HG03097 (cell line): ENCODE measurements around the gene HEXD.
"Not testable (repeated sequence)": the region's sequence is repeated elsewhere in the genome, so short reads cannot be mapped to it uniquely, and the experiment has no call there.

Source experiments
- ATAC-seq: cut with Tn5 transposase; IDR thresholded peaks from one replicate; pipeline ENCODE4 v1.9.1; 2021; ENCODE audit not compliant: unreplicated experiment, low FRiP score

Gene HEXD

DNA sequence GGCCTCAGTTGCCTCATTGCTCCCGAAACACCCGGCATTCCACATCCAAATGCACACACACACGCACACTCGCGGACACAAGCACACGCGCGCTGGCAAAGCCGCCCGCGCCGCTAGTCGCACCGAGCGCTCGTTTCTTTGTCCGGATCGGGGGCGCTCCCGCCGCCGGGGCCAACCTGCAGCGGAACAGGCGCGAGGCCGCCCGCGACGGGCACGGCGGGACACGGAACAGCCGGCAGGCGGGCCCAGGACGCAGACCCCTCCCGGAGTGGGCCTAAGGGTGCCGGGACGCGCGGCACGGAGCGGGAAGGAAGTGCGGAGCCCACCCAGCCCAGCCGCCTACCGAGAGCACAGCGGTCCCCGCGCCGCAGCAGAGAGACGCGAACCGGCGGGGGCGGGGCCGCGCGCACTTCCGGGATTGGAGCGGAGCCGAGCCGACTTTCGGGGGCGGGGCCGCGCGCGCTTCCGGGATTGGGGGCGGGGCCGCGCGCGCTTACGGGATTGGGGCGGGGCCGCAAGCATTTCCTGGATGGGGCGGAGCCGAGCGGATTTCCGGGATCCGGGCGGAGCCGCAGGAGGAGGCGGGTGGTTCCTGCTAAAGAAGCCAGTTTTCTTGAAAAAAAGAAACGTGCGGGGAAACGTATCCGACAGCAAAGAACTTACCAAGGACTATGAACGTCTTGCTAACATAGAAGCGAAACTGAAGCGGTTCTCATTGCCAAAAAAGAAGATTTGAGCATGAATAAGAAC lies 32.4 kb downstream of the HEXD start, which contains the start of gene CYBC1:
Gene CYBC1, minus strand, starts transcription at position 396 of the 750 bp plus-strand sequence. CDS start 1,498 bp downstream, outside the sequence.
- ATAC-seq, result peak; percentile 56

DNA sequence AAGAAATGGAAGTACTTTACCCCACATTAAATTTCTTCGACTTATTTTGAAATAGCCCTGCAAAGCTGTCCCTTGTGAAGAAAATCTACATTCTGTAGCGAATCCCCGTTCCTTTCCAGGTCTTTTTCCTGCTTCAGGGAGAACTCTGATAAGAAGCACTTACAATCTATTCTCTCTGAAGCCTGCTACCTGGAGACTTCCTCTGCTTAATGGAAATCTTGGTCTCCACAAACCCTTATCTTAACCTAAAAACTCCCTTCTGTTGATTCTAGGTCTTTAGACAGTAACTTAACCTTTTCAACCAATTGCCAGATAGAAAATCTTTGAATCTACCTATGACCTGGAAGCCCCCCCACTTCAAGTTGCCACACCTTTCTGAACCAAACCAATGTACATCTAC lies 34.0 kb downstream of the HEXD start:
- ATAC-seq, result no peak

DNA sequence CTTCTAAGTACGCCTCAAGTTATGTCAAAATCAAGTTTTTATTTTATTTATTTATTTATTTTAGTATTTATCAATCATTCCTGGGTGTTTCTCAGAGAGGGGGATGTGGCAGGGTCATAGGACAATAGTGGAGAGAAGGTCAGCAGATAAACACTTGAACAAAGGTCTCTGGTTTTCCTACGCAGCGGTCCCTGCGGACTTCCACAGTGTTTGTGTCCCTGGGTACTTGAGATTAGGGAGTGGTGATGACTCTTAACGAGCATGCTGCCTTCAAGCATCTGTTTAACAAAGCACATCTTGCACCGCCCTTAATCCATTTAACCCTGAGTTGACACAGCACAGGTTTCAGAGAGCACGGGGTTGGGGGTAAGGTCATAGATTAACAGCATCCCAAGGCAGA lies 35.0 kb downstream of the HEXD start:
- not testable (repeated sequence) for ATAC-seq

DNA sequence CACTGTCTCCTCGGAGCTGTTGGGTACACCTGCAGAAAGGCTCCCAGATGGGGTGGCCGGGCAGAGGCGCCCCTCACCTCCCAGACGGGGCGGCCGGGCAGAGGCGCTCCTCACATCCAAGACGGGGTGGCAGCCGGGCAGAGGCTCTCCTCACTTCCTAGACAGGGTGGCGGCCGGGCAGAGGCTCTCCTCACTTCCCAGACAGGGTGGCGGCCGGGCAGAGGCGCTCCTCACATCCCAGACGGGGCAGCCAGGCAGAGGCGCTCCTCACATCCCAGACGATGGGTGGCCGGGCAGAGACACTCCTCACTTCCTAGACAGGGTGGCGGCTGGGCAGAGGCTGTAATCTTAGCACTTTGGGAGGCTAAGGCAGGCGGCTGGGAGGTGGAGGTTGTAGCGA lies 35.6 kb downstream of the HEXD start:
- ATAC-seq, result not testable (repeated sequence)

DNA sequence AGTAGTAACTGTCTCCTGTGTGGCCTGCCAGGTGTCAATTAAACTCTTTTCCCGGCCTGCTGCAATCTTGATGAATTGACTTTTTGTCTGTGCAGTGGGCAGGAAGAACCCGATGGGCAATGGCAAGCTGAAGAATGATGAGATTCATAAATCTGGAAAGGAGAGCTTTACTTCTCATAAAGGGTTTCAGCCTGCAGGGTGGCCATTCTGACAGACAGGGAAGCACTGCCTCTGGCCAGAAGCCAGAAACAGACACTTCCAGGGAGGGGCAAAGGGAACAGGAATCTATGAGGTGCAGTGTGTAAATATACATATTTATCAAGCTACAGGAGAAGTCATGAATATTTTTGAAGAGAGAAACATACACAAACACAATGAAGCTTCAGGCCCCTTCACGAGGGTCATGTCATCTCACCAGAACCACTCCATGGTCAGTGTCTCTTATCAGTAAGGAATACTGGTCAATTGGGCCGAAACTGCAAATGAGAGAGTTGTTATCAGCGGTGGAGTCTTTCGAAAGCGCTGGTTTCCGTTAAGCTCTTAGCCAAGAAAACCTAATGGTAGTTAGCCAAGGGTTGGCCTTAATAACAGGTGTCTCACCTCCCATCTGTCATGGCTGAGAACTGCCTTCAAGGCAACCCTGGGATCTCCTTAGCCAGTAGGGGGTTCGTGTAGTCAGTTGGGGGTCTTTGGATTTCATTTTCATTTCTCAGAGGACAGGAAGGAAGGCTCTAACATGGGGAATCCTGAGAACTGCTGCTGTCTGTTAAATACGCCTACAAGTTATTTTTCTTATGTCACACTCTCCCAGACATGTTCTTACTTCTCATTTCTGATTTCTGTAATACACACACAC lies 39.2 kb downstream of the HEXD start:
- ATAC-seq, result no peak

DNA sequence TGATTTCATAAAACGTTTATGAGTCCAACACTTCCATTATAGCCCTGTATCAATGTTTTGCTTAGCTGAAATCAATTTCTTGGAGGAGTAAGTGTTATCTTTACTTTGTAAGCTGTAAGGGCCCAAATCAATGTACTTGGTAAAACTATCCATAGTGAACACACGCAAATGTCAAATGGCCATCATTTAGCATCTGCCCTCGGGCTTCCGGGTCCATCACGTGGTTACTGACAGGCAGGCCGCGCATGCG lies 39.7 kb downstream of the HEXD start:
- no peak for ATAC-seq

DNA sequence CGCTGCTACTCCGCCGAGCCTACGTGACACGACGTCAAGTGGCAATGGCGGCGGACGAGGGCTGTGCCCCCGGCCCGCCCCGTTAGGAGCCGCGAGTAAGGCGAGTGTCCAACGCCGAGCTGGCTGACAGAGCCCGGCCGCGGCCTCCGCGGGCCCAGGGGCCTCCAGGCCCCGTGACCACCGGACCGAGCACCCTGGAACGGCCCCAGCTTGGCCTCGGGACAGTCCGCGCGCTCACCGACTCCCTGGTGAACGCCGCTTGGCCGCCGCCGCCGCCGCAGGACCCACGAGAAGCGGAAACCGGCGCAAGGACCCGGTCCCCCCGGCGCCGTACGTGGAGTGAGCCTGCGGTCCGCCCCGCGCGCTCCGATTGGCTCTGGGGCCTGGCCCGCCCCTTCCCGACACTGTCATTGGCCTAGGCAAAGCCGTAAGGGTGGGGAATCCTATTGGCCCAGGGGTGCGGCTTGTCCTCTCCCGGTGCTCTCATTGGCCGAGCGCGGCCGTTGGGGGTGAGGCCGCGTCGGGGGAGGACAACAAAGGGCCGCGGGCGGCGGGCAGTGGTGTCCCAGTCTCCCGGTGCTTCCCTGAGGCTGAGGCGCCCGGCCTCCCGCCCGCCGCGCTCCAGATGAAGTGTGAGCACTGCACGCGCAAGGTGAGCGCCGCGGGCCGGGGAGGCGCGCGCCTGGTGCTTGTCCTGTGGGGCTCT lies 40.2 kb downstream of the HEXD start, which contains the start of gene NARF:
Gene NARF, plus strand, starts transcription at position 563 of the 706 bp plus-strand sequence. Its CDS starts 63 bp downstream, at position 626.
- peak; percentile 88 for ATAC-seq

DNA sequence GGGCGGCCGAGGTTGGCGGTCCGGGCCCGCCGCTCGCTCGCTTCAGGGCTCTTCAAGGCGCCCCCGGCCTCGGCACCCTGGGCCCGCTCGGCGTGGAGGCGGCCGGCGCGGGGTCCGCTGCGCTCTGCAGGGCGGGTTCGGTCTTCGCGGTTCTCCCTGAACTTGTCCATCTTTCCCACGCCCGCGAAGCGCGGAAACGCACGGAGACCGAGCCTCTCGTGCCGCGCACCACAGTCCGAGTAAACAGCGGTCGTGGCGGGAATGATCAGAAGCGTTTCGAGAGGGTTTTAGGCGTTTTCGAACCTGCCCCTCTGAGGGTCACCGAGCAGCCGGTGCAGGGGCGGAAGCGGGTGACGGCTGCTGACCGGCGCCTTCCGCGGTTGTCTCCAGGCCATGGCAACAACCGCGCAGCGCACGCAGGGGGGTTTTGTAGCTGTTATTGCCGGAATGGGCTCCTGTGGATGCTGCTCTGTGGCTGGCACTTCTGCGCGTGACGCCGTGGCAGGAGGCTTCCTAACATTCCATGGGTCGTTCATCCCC lies 40.8 kb downstream of the HEXD start:
- ATAC-seq, result no peak

DNA sequence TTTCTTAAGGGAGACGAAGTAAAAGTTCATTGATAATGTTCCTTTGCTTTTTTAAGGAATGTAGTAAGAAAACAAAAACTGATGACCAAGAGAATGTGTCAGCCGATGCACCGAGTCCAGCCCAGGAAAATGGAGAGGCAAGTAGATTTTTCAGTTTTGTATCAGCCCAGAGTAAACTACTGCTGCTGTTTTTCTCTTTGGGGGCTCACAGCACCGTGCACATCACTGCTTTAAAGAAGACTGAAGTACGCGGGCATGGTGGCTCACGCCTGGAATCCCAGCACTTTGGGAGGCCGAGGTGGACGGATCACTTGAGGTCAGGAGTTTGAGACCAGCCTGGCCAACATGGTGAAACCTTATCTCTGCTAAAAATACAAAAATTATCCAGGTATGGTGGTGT lies 41.8 kb downstream of the HEXD start:
- not testable (repeated sequence) for ATAC-seq

DNA sequence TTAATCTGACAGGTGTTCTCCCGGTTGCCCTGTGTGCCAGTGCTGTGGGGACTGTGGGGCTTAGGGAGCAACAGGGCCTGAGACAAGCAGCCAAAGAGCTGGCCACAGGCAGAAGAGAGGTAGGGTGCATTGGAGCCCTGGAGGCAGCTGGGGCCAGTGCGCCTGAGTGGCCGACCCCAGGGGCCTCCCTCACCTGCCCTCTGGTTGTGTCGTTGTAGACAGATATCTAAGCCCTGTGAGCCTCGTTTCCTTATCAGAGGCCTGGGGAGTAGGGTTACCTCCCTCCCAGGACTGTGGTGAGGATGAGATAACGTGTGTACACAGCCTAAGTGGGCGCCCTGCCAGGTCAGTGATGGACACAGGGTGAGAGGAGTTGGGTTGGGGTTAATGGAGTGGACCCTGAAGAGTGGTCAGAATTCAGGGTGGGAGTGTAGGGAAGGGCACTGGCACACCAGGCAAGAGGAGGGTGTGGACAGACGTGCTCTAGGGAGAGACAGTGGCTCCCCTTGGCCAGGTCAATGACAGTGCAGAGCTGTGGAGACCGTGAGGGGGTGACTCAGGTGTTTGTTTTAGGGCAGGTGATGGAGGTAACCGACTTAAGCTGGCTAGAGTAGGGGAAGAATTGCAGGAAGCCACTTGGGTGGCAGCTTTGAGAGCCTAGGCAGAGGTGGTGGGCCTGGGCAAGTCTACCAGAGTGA lies 43.8 kb downstream of the HEXD start:
- no peak for ATAC-seq

DNA sequence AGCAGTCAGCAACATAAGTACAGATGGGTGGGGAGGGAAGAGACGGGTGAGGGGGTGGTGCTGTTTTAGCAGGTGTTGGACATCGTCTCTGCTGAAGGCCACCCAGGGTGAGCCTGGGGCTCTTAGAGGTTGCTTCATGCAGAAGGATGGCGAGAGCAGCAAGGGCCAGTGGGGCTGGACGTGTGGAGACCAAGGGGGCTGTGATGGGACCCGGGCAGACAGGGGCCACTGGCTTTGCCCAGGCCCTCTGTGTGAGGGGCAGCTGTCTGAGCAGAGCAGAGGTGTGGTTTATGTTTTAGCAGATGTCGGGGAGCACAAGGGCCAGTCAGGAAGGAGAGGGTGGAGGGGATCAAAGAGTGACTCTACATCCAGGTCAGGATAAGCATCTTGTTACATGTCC lies 45.2 kb downstream of the HEXD start:
- no peak for ATAC-seq

DNA sequence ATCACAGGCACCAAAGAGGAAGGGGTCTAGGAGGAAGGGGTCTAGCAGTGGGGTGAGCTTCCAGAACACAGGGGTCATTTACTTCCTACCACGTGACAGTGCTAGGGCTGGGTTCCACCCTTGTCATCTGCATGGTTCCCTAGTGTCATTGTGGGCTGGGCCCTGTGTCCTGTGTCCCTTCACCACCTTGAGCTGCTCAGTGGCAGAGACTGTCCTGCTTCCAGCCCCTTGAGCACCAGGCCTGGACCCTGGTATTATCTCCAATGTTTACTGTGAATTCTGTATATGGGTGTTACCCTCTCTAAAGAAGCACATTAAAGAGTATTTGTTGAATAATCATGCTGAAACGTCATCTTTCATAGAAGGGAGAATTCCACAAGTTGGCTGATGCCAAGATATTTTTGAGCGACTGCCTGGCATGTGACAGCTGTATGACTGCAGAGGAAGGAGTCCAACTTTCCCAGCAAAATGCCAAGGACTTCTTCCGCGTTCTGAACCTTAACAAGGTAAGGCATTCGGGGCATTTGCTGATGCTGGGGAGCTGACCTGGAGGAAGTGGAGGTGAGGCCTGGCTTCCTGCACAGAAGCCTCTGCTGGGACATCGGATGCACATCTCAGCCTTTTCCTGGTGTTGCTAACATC lies 45.9 kb downstream of the HEXD start:
- no peak for ATAC-seq

DNA sequence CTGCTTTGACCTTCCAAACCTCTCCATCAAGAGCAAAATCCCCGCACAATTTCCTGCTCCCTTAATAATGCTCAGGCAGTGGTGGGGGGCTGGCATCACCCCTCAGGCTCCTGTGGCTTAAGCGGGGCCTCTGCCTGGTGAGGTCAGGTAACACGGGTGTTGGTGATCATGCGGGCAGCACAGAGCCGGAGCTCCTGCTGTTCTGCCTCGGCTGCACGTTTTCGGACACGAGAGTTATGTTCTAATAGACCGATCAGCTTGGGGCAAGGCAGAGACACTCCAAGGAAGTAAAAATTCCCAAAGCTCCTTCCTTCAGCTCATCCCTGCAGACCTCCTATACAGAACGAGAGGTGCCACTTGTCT lies 46.4 kb downstream of the HEXD start:
- no peak for ATAC-seq

DNA sequence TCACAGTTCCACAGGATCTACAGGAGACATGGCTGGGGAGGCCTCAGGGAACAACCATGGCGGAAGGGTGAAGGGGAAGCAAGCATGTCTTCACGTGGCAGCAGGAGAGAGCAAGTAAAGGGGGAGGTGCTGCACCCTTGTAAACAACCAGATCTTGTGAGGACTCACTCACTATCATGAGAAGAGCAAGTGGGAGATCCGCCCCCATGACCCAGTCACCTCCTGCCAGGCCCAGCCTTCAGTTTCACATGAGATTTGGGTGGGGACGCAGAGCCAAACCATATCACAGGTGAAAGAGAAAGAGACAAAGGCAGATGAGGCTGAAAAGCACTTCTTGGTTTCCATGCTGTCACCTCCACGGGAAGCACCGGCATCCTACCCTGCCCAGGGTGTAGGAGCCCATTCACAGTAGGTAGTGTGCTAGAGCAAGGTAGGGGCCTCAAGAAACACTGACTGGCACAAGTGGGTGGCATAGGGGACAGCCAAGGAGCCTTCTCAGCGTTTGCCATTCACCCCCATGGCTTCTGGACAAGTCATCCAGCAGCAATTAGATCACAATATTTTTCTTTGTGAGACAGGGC lies 47.0 kb downstream of the HEXD start:
- ATAC-seq, result no peak

DNA sequence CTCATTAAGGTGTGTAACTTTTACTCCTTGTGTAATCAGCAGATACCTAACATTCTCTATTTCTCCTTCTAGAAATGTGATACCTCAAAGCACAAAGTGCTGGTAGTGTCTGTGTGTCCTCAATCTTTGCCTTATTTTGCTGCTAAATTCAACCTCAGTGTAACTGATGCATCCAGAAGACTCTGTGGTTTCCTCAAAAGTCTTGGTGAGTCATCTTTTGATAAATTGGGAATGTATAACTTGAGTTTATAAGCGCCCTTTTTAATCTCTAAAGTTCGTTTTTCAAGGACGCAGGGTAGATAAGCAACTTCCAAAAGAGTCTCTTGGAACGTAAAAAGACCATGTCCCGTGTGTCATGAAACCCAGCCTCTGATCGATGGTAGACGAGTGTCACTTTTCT lies 50.5 kb downstream of the HEXD start:
- ATAC-seq, result no peak

DNA sequence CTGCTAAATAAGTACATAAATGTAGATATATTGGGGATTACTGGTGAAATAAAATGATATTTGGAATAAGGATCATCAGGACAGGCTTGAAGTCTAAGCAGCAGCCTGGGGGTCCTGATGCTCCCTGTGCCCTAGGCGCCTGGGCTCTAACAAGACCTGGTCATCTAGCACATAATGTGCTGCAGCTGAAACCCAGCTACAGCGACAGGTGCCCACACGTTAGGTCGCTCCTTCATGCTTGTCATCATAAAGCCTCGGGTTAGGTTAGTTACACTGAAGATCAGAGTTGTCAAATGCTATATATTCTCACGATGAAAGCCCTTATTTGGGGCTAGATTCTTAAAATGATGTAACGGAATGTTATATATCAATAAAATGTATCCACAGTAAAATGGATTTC lies 51.9 kb downstream of the HEXD start:
- ATAC-seq, result no peak

DNA sequence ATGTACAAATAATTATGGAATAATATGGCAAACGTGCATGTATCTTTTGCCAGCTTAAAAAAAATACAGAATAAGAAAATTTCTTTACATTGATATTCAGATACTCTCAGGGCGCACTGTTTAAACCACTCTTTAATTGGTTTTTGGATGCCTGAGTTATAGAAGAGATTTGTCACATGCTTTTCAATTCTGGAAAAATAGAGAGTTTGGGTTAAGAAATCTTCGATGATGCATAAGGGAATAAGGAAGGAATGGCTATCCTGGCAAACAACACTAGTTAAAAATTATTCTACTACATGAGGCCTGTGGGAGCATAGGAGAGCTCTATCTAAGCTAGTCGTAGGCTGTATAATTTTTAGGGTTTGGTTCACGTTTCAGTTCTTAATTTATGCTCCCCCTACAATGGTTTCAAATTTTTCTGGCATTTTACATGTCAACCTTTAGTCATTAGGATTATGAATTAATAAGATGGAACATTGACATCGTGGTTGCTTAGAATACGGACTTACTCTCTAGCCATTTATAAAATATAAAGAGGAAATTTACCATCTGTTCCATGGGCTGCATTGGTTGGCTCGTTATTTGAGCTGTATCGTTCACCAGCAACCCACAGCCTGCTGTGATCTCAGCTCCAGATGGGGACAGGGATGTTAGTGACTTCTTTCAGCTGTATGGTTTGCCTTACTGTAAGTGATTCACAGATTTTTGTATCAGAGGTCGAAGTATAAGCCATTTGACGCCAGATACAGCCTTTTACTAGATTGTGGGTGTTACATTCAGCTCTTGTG lies 56.3 kb downstream of the HEXD start:
- ATAC-seq, result no peak

DNA sequence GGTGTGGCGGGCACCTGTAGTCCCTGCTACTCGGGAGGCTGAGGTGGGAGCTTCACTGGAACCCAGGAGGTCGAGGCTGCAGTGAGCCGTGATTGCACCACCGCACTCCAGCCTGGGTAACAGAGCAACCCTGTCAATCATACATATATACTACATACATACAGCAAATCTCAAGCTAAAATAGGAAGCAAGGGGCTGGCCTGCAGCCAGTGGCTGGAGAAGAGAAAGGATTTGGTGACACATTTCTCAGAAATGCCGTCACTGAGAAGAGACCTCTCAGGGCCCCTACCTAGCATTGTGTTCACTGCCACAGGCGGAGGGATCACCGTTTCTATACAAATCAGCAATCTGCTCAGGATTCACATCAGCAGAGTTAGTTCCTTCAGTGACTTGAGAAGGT lies 57.3 kb downstream of the HEXD start:
- ATAC-seq, result no peak

DNA sequence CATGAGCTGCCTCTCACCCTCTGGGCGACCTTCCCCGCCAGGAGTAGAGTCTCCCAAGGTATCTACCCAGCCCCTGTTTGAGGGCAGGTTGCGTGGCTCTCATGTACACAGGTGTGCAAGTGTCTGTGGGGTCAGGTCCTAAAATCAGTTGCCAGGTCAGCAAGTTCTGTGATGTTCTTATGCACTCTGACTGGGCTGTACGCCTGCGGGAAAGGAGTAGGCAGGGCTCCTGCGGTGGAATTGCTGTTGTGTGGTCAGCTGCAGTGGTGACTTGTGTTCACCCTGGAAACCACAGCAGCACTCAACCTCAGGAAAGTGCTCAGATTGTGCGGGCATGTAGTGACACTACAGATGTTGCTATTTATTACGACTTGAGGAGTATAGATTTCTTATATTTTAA lies 59.8 kb downstream of the HEXD start:
- no peak for ATAC-seq
